ENCODE measurements around the gene PAK5. TPM values are rescaled to one million over a fixed set of nuclear protein-coding genes. Genes with fewer than 3 reads are reported as not detected.

Gene PAK5
- total and polyA plus RNA-seq, 9 of the 15 experiments (the other 6 are each of a cell fraction or from before 2014, with no cell fraction given): not detected

DNA sequence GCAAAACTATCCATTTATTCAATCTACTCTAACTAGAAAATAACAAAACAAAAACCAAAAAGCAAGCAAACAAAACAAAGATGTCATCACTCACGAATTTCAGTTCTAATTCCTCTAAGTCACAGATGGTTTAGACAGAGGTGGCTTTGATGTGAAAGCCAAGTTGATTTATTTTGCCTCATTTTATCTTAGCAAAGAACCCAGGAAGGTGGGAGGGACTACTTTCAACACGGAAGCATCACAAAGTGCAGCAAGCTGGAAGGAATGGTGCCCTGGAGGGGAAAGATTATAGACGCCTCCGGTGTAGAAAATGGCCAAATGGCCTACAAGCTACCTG, 236.1 kb downstream of the PAK5 start:
- no peak for TF ChIP-seq TAF7 (tag; IDR thresholded peaks at IDR 0.05)
- ATAC-seq: no peak
- Histone ChIP-seq H3K4me1 (replicated peaks in 1 of 2; ENCODE audit: control insufficient read depth in 2 of 2, insufficient read depth in 2 of 2, low read length in 2 of 2) (no peaks in the 10 kb centered on the region), H3K9me3 (replicated peaks; ENCODE audit: control insufficient read depth, insufficient read depth, low read depth, low read length) (no peaks in the 10 kb centered on the region), H3K4me2 (ENCODE audit: insufficient read depth, low read length) (no peak overlapping the region), H3K9ac (ENCODE audit: insufficient read depth in 1 of 2, low read depth in 2 of 2, low read length in 2 of 2) (no peak overlapping the region), H3K79me2 (ENCODE audit: control insufficient read depth, insufficient read depth, low read length) (no peaks in the 10 kb centered on the region), H3K4me3 (no peak overlapping the region), H4K20me1 (replicated peaks; ENCODE audit: control insufficient read depth, insufficient read depth, low read length) (no peaks in the 10 kb centered on the region), H3K27ac (ENCODE audit: extremely low read depth, low read depth, low read length) (no peak overlapping the region), H2AFZ (ENCODE audit: low read depth, low read length) (no peak overlapping the region), H3K9me1 (ENCODE audit: control insufficient read depth, insufficient read depth, low read length) (no peaks in the 10 kb centered on the region), H3K27me3 (ENCODE audit: control insufficient read depth in 2 of 2, insufficient read depth in 2 of 2, low read length in 2 of 2) (no peaks in the 10 kb centered on the region), H3K36me3 (ENCODE audit: control insufficient read depth, insufficient read depth, low read length) (no peaks in the 10 kb centered on the region)
- in situ Hi-C loops (cut with MboI) (no loop called here), intact Hi-C loops (cut with micrococcal nuclease) (no loop called here)
- WGBS (ENCODE audit: insufficient coverage, low coverage, missing lambda C conversion rate): 0% methylated on average over 4 of the region's 4 CpGs
- no TSS peak for BruUV-seq (replicated peaks)
- POLR2A ChIA-PET: no interaction called here
- no peak for FAIRE-seq
- CTCF ChIA-PET (ENCODE audit: low intra/inter-chr PET ratio): interaction anchor here (0.7 kb wide), 1 partner anchor 197 kb away, joined by 3 read pairs; no protein-coding TSS in a partner anchor
- no peak for DNase-seq (ENCODE audit: extremely low read depth in 1 of 4, low spot score in 3 of 4)

DNA sequence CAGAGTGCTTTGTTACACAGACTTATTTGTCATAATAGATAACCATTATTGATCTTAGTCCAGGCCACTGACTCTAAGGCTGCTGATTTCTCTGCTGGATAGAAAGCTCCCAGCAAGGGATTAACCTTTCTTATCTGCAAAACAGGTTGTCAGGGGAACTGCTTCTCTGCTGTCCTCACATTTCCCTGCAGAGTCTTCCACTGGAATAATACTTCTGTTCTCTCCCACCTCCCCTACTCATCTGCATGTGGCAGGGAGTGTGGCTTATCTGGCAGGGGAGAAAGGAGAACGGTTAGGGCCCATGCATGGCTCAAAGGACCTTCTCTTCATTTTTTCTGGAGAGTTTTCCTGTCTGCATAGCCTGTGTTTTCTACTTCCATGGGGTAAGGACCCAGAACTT, 238.3 kb downstream of the PAK5 start:
- ChIA-PET POLR2A (no interaction called here), CTCF (ENCODE audit: low intra/inter-chr PET ratio) (no interaction called here)
- ATAC-seq (no peak), DNase-seq (ENCODE audit: extremely low read depth in 1 of 4, low spot score in 3 of 4) (no peak), FAIRE-seq (no peak)
- Histone ChIP-seq H3K79me2 (ENCODE audit: control insufficient read depth, insufficient read depth, low read length) (no peaks in the 10 kb centered on the region), H3K4me3 (no peak overlapping the region), H3K9me3 (replicated peaks; ENCODE audit: control insufficient read depth, insufficient read depth, low read depth, low read length) (no peaks in the 10 kb centered on the region), H2AFZ (ENCODE audit: low read depth, low read length) (no peak overlapping the region), H3K9me1 (ENCODE audit: control insufficient read depth, insufficient read depth, low read length) (no peaks in the 10 kb centered on the region), H3K4me1 (replicated peaks in 1 of 2; ENCODE audit: control insufficient read depth in 2 of 2, insufficient read depth in 2 of 2, low read length in 2 of 2) (no peaks in the 10 kb centered on the region), H3K9ac (ENCODE audit: insufficient read depth in 1 of 2, low read depth in 2 of 2, low read length in 2 of 2) (no peak overlapping the region), H3K36me3 (ENCODE audit: control insufficient read depth, insufficient read depth, low read length) (no peaks in the 10 kb centered on the region), H4K20me1 (replicated peaks; ENCODE audit: control insufficient read depth, insufficient read depth, low read length) (no peaks in the 10 kb centered on the region), H3K27ac (ENCODE audit: extremely low read depth, low read depth, low read length) (no peak overlapping the region), H3K4me2 (ENCODE audit: insufficient read depth, low read length) (no peak overlapping the region), H3K27me3 (ENCODE audit: control insufficient read depth in 2 of 2, insufficient read depth in 2 of 2, low read length in 2 of 2) (no peaks in the 10 kb centered on the region)
- no peak for TF ChIP-seq CCNT2 (IDR thresholded peaks at IDR 0.05; ENCODE audit: borderline replicate concordance, extremely low read depth, insufficient read length, low read depth, low read length)
- no peak for TF ChIP-seq NFIC (IDR thresholded peaks at IDR 0.05)
- no peak for TF ChIP-seq TRIM24 (IDR thresholded peaks at IDR 0.05)
- no peak for TF ChIP-seq ELF2 (CRISPR knock-in tag; IDR thresholded peaks at IDR 0.05)
- TF ChIP-seq HMGN3 (IDR thresholded peaks at IDR 0.05; ENCODE audit: borderline replicate concordance, extremely low read depth, insufficient read length, low read depth, low read length): no peak
- 0% methylated on average over 1 of the region's 1 CpG for WGBS (ENCODE audit: insufficient coverage, low coverage, missing lambda C conversion rate)
- no TSS peak for BruUV-seq (replicated peaks)
- intact Hi-C loops (cut with micrococcal nuclease): no loop called here
- in situ Hi-C loops (cut with MboI): no loop called here
